Naive thymus-derived CD4-positive, alpha-beta T cell (primary cell): Measurements from ENCODE around the gene CORO1C. TPM values are rescaled to one million over a fixed set of nuclear protein-coding genes. Genes with fewer than 3 reads are reported as not detected.

Source experiments
- ATAC-seq: fragments of 150-1000 bp; cut with Tn5 transposase; 2 replicates; pipeline ENCODE4 v1.10.0; 2021; ENCODE audit warnings: mild to moderate bottlenecking, moderate library complexity
- CTCF ChIA-PET: fragments of 350-600 bp; sonication (Branson Sonifier 250); formaldehyde crosslinking; loops from one replicate; lab custom pipeline; 2021; ENCODE audit warnings: antibody characterized with exemption; lab: Charles Lee
- POLR2A ChIA-PET: fragments of 350-600 bp; sonication (Branson Sonifier 250); formaldehyde crosslinking; loops from one replicate; lab custom pipeline; 2021; ENCODE audit warnings: antibody characterized with exemption, inconsistent platforms; lab: Charles Lee
- DNase-seq, 9 donors: peaks; one replicate each; pipeline versions ENCODE4 v3.0.0 to v3.0.0-alpha.2; 2020 to 2022; ENCODE audit warnings: mixed read lengths in 1 of 9
- H3K27ac ChIP-seq: one replicate; pipeline ENCODE4 v1.7.0; 2013; ENCODE audit warnings: mild to moderate bottlenecking, low read depth, low read length, moderate library complexity
- H3K27me3 ChIP-seq, 2 donors: one replicate each; pipeline ENCODE4 v1.7.0; 2013; ENCODE audit warnings: low read length in 2 of 2, mild to moderate bottlenecking in 2 of 2, moderate library complexity in 2 of 2; ENCODE audit not compliant: control insufficient read depth in 2 of 2, insufficient read depth in 2 of 2
- H3K36me3 ChIP-seq, 3 experiments: 1 replicate in 2 of 3; 2 replicates in 1 of 3; pipeline ENCODE4 v1.7.0; 2013; ENCODE audit warnings: low read length in 3 of 3, mild to moderate bottlenecking in 3 of 3, moderate library complexity in 1 of 3; ENCODE audit not compliant: insufficient read depth in 3 of 3, control insufficient read depth in 2 of 3
- H3K4me1 ChIP-seq, 2 donors: one replicate each; pipeline ENCODE4 v1.7.0; 2013; ENCODE audit warnings: low read length in 2 of 2, mild to moderate bottlenecking in 2 of 2, moderate library complexity in 1 of 2; ENCODE audit not compliant: control insufficient read depth in 2 of 2, insufficient read depth in 2 of 2
- H3K4me3 ChIP-seq: 2 replicates; pipeline ENCODE4 v1.7.0; 2013; ENCODE audit warnings: mild to moderate bottlenecking, low read length
- H3K9me3 ChIP-seq, 3 experiments: 1 replicate in 2 of 3; 2 replicates in 1 of 3; pipeline ENCODE4 v1.7.0; 2013; ENCODE audit warnings: low read length in 3 of 3; ENCODE audit not compliant: control insufficient read depth in 2 of 3
- H3K27ac Mint-ChIP-seq, 9 donors: one replicate each; pipeline ENCODE4 v1.8.0; 2020 to 2022; ENCODE audit warnings: mixed read lengths in 9 of 9, mild to moderate bottlenecking in 8 of 9, moderate library complexity in 5 of 9, inconsistent platforms in 2 of 9
- H3K27me3 Mint-ChIP-seq, 5 donors: one replicate each; pipeline ENCODE4 v1.8.0; 2021 to 2022; ENCODE audit warnings: mixed read lengths in 5 of 5, mild to moderate bottlenecking in 1 of 5
- H3K36me3 Mint-ChIP-seq, 5 donors: one replicate each; pipeline ENCODE4 v1.8.0; 2020 to 2022; ENCODE audit warnings: mixed read lengths in 5 of 5, mild to moderate bottlenecking in 3 of 5, inconsistent platforms in 1 of 5
- H3K4me1 Mint-ChIP-seq, 7 donors: one replicate each; pipeline ENCODE4 v1.8.0; 2020 to 2022; ENCODE audit warnings: mixed read lengths in 7 of 7, mild to moderate bottlenecking in 3 of 7, inconsistent platforms in 1 of 7
- H3K4me3 Mint-ChIP-seq, 10 donors: one replicate each; pipeline ENCODE4 v1.8.0; 2020 to 2022; ENCODE audit warnings: mild to moderate bottlenecking in 10 of 10, mixed read lengths in 10 of 10, moderate library complexity in 6 of 10, inconsistent platforms in 2 of 10
- H3K9me3 Mint-ChIP-seq, 11 donors: one replicate each; pipeline ENCODE4 v1.8.0; 2020 to 2022; ENCODE audit warnings: mixed read lengths in 11 of 11, mild to moderate bottlenecking in 4 of 11, inconsistent platforms in 1 of 11, moderate library complexity in 1 of 11
- intact Hi-C, 2 donors: fragments of 100-400 bp; cut with micrococcal nuclease; formaldehyde crosslinking; loops; one replicate each; pipeline ENCODE4 v1.15.1; 2023
- polyA plus RNA-seq, 2 donors: library from polyadenylated mRNA; unstranded; fragments of 300-500 nt; fragmentation: Illumina TruSeq; gene quantifications; one replicate each; pipeline ENCODE4 v1.2.3, GENCODE V29; 2021
- total RNA-seq, 6 experiments: library from RNA in 5 of 6; stranded (reverse) in 5 of 6; gene quantifications; 1 replicate in 5 of 6; 2 replicates in 1 of 6; pipeline ENCODE4 v1.2.3 and lab custom pipeline; 2021 to 2026

The CORO1C gene
- total and polyA plus RNA-seq, 7 experiments from 2014 or later: 2.5 to 71.8 (median 8.9) TPM

DNA sequence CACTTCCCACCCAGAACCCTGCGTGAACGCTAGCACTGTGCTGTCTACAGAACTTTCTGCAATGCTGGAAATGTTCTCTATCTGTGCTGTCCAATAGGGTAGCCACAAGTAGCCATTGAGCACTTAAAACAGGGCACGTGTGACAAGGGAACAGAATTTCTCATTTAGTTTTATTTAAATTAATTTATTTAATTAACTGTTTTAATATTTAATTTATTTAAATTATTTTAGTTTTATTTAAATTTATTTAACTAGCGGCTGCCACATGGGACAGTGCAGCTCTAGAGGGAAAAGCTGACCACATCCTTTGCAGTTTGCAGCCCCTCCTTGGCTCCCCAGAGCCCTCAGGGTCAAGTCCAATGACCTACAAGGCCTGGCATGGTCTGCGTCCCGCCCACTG lies 35.0 kb upstream of the CORO1C start:
- ATAC-seq (no peak), DNase-seq (no peak)
- H3K27ac ChIP-seq: no peak overlapping the region
- H3K4me1 Mint-ChIP-seq: peaks cover 0 to 10% (median 5%) of the 10 kb centered on the region in 7 donors
- no peak overlapping the region for H3K4me3 Mint-ChIP-seq
- H3K4me3 ChIP-seq: no peak overlapping the region
- H3K9me3 ChIP-seq: no peaks in the 10 kb centered on the region
- H3K27me3 ChIP-seq: no peaks in the 10 kb centered on the region
- no peaks in the 10 kb centered on the region for H3K36me3 ChIP-seq
- intact Hi-C loops: no loop called here
- peaks cover 0 to 2% (median 0%) of the 10 kb centered on the region in 11 donors for H3K9me3 Mint-ChIP-seq
- H3K4me1 ChIP-seq: no peaks in the 10 kb centered on the region
- POLR2A ChIA-PET: no interaction called here
- no peaks in the 10 kb centered on the region for H3K36me3 Mint-ChIP-seq
- no peak overlapping the region for H3K27ac Mint-ChIP-seq
- CTCF ChIA-PET: no interaction called here
- peaks cover 6 to 11% (median 10%) of the 10 kb centered on the region in 5 donors for H3K27me3 Mint-ChIP-seq

DNA sequence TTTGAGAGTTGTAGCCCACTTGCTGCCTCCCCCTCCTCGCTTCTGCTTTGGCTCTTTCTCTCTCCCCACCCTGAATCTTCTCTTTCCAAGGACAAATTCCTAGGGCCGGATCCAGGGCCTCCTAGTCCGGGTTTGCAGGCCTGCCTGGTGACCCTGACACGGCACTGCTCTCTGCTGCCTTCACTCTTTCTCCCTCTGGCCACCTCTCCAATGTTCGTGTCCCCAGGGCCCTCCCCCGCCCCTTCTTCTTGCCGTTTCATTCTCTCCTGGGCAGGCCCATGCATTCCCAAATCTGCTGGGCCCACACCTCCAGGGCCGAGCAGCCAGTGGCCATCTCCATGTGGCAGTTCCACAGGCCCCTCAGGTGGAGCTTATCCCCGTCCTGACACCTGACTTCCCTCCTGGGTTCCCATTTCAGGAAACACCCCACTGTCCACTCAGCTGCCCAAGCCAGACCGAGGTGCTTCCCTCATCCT lies 34.0 kb upstream of the CORO1C start:
- intact Hi-C loops: no loop called here
- ATAC-seq (no peak), DNase-seq (no peak)
- ChIA-PET CTCF (no interaction called here), POLR2A (no interaction called here)
- Mint-ChIP-seq H3K4me3 (no peak overlapping the region), H3K27me3 (peaks cover 0 to 11% (median 6%) of the 10 kb centered on the region in 5 donors), H3K9me3 (peaks cover 0 to 2% (median 0%) of the 10 kb centered on the region in 11 donors), H3K4me1 (peaks cover 0 to 10% (median 5%) of the 10 kb centered on the region in 7 donors), H3K36me3 (no peaks in the 10 kb centered on the region), H3K27ac (peak overlapping the region in 1 of 9 donors; percentile 5)
- Histone ChIP-seq H3K27ac (no peak overlapping the region), H3K27me3 (no peaks in the 10 kb centered on the region), H3K4me3 (no peak overlapping the region), H3K4me1 (no peaks in the 10 kb centered on the region), H3K36me3 (no peaks in the 10 kb centered on the region), H3K9me3 (no peaks in the 10 kb centered on the region)

DNA sequence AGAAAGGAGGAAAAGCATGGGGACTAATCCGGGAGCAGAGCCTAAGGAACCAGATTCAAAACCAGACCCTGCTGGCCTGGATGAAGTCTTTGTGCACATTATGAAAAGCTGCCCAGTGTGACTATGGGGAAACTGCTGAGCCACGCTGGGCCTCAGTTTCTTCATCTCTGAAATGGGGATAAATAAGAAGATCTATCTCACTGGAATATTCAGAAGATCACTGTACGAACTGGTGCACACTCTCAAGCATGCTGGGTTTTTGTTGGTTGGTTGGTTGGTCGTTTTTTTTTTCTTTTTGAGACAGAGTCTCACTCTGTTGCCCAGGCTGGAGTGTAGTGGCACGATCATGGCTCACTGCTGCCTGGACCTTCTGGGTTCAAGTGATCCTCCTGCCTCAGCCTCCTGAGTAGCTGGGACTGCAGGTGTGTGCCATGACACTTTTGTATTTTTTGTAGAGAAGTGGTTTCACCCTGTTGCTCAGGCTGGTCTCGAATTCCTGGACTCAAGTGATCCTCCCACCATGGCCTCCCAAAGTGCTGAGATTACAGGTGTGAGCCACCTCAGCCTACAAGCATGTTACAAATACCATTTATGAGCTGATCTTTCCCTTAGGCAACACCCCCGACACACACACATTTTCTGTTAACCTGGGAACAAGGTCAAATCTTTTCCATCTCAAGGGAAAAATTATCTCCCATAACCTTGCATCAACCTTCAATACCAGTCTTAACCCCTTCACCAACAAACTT lies 33.4 kb upstream of the CORO1C start:
- Mint-ChIP-seq H3K27ac (no peak overlapping the region), H3K4me1 (peaks cover 0 to 10% (median 5%) of the 10 kb centered on the region in 7 donors), H3K36me3 (no peaks in the 10 kb centered on the region), H3K27me3 (peaks cover 0 to 11% (median 6%) of the 10 kb centered on the region in 5 donors), H3K4me3 (no peak overlapping the region), H3K9me3 (peaks cover 0 to 2% (median 0%) of the 10 kb centered on the region in 11 donors)
- DNase-seq (no peak), ATAC-seq (no peak)
- Histone ChIP-seq H3K4me1 (no peaks in the 10 kb centered on the region), H3K9me3 (no peaks in the 10 kb centered on the region), H3K36me3 (no peaks in the 10 kb centered on the region), H3K27me3 (no peaks in the 10 kb centered on the region), H3K4me3 (no peak overlapping the region), H3K27ac (no peak overlapping the region)
- ChIA-PET CTCF (interaction anchor here (0.7 kb wide), 1 partner anchor 353 kb away, joined by 3 read pairs; no protein-coding TSS in a partner anchor), POLR2A (no interaction called here)
- intact Hi-C loops: no loop called here

- intact Hi-C loops: no loop called here
- CTCF ChIA-PET: no interaction called here
- no peaks in the 10 kb centered on the region for H3K36me3 ChIP-seq
- Mint-ChIP-seq H3K27ac (no peak overlapping the region), H3K4me1 (peaks cover 0 to 3% (median 0%) of the 10 kb centered on the region in 7 donors), H3K4me3 (no peak overlapping the region), H3K36me3 (no peaks in the 10 kb centered on the region), H3K9me3 (peaks cover 0 to 2% (median 0%) of the 10 kb centered on the region in 11 donors), H3K27me3 (no peaks in the 10 kb centered on the region)
- DNase-seq (no peak), ATAC-seq (no peak)
- H3K4me1 ChIP-seq: no peaks in the 10 kb centered on the region
- H3K27ac ChIP-seq: no peak overlapping the region
- no peaks in the 10 kb centered on the region for H3K27me3 ChIP-seq
- H3K4me3 ChIP-seq: no peak overlapping the region
- POLR2A ChIA-PET: no interaction called here
- H3K9me3 ChIP-seq: no peaks in the 10 kb centered on the region
These were observed 29.9 kb upstream of the CORO1C start for GRCh38 chr12:108761226-108761625.

DNA sequence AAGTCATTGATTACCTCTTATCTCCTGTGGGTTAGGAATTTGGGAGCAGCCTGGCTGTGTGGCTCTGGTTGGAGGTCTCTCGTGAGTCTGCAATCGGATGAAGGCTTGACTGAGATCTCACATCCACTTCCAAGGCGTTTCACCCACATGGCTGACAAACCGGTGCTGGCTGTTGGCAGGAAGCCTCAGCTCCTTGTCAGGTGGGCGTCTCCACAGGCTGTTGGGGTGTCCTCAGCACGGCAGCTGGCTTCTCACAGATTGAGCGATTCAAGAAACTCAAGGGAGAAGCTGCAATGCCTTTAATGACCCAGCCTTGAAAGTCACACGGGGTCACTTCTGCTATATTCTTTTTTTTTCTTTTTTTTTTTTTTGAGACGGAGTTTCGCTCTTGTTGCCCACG lies 28.6 kb upstream of the CORO1C start:
- Mint-ChIP-seq H3K36me3 (no peaks in the 10 kb centered on the region), H3K9me3 (peaks cover 0 to 2% (median 0%) of the 10 kb centered on the region in 11 donors), H3K27ac (no peak overlapping the region), H3K27me3 (no peaks in the 10 kb centered on the region), H3K4me3 (no peak overlapping the region), H3K4me1 (peaks cover 0 to 3% (median 0%) of the 10 kb centered on the region in 7 donors)
- Histone ChIP-seq H3K27me3 (no peaks in the 10 kb centered on the region), H3K9me3 (no peaks in the 10 kb centered on the region), H3K4me1 (no peaks in the 10 kb centered on the region), H3K27ac (no peak overlapping the region), H3K4me3 (no peak overlapping the region), H3K36me3 (no peaks in the 10 kb centered on the region)
- ATAC-seq: no peak
- CTCF ChIA-PET: interaction anchor here (0.6 kb wide), 1 partner anchor 142 kb away, joined by 3 read pairs; no protein-coding TSS in a partner anchor
- DNase-seq: no peak
- POLR2A ChIA-PET: no interaction called here
- intact Hi-C loops: no loop called here

GRCh38 chr12:108757856-108758255 lies 26.5 kb upstream of the CORO1C start:
- ChIA-PET POLR2A (interaction anchor here (1.2 kb wide), 1 partner anchor 12 kb away, joined by 3 read pairs; no protein-coding TSS in a partner anchor), CTCF (interaction anchor here (0.7 kb wide), 1 partner anchor 505 kb away, joined by 4 read pairs; no protein-coding TSS in a partner anchor)
- DNase-seq: no peak
- Mint-ChIP-seq H3K36me3 (no peaks in the 10 kb centered on the region), H3K4me1 (peaks cover 0 to 3% (median 0%) of the 10 kb centered on the region in 7 donors), H3K9me3 (peaks cover 0 to 2% (median 0%) of the 10 kb centered on the region in 11 donors), H3K27ac (no peak overlapping the region), H3K27me3 (no peaks in the 10 kb centered on the region), H3K4me3 (no peak overlapping the region)
- no peak for ATAC-seq
- Histone ChIP-seq H3K36me3 (no peaks in the 10 kb centered on the region), H3K4me3 (no peak overlapping the region), H3K27me3 (no peaks in the 10 kb centered on the region), H3K9me3 (no peaks in the 10 kb centered on the region), H3K27ac (no peak overlapping the region), H3K4me1 (no peaks in the 10 kb centered on the region)
- intact Hi-C loops: no loop called here
